SU-DHL-6 (cell line): ENCODE results near the gene ZGPAT.

Experiments
- CTCF ChIP-seq: fragments of 200-600 bp; sonication (generic); IDR thresholded peaks from one replicate; pipeline ENCODE4 v1.5.1; 2017; ENCODE audit warnings: antibody characterized with exemption, mild to moderate bottlenecking, low read length, moderate library complexity; ENCODE audit not compliant: insufficient read depth, poor library complexity, severe bottlenecking
- EZH2phosphoT487 ChIP-seq: fragments of 200-600 bp; sonication (generic), shearing (Covaris generic); conservative IDR thresholded peaks from 2 replicates; pipeline ENCODE4 v1.6.1; 2018; ENCODE audit warnings: mild to moderate bottlenecking, antibody characterized with exemption, low read length, moderate library complexity, mixed read lengths

- TF ChIP-seq CTCF (no peak), EZH2phosphoT487 (no peak)
Observed at GRCh38 chr20:63706027-63706695, 1.7 kb upstream of the ZGPAT start.
